GM21390 (cell line): Measurements from ENCODE around the gene IL17RB.

Source experiments
- ATAC-seq: cut with Tn5 transposase; IDR thresholded peaks from one replicate; pipeline ENCODE4 v1.9.1; 2021; ENCODE audit not compliant: unreplicated experiment

The IL17RB gene

DNA sequence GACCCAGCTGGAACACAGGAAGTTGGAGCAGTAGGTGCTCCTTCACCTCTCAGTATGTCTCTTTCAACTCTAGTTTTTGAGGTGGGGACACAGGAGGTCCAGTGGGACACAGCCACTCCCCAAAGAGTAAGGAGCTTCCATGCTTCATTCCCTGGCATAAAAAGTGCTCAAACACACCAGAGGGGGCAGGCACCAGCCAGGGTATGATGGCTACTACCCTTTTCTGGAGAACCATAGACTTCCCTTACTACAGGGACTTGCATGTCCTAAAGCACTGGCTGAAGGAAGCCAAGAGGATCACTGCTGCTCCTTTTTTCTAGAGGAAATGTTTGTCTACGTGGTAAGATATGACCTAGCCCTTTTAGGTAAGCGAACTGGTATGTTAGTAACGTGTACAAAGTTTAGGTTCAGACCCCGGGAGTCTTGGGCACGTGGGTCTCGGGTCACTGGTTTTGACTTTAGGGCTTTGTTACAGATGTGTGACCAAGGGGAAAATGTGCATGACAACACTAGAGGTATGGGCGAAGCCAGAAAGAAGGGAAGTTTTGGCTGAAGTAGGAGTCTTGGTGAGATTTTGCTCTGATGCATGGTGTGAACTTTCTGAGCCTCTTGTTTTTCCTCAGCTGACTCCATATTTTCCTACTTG is 11.9 kb downstream of the IL17RB start:
- ATAC-seq: no peak

GRCh38 chr3:53859178-53859577 is 12.8 kb downstream of the IL17RB start:
- ATAC-seq: no peak

- no peak for ATAC-seq
Measured at GRCh38 chr3:53860196-53860595, 13.8 kb downstream of the IL17RB start.

DNA sequence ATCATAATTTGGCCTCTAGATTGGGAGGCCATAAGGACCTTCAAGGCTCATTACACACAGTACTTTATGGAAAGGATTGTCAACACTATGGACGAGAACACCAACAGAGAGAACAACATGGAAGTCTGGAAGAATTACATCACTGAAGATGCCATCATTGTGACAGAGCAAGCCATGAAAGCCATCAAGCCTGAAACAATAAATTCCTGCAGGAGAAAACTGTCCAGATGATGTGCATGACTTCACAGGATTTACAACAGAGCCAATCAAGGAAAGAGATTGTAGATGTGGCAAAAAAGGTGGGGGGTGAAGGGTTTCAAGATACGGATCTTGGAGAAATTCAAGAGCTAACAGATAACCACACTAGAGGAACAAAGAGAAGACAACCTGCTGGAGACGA is 15.9 kb downstream of the IL17RB start:
- ATAC-seq: no peak

GRCh38 chr3:53863145-53863544 is 16.8 kb downstream of the IL17RB start:
- ATAC-seq: peak; percentile 57

DNA sequence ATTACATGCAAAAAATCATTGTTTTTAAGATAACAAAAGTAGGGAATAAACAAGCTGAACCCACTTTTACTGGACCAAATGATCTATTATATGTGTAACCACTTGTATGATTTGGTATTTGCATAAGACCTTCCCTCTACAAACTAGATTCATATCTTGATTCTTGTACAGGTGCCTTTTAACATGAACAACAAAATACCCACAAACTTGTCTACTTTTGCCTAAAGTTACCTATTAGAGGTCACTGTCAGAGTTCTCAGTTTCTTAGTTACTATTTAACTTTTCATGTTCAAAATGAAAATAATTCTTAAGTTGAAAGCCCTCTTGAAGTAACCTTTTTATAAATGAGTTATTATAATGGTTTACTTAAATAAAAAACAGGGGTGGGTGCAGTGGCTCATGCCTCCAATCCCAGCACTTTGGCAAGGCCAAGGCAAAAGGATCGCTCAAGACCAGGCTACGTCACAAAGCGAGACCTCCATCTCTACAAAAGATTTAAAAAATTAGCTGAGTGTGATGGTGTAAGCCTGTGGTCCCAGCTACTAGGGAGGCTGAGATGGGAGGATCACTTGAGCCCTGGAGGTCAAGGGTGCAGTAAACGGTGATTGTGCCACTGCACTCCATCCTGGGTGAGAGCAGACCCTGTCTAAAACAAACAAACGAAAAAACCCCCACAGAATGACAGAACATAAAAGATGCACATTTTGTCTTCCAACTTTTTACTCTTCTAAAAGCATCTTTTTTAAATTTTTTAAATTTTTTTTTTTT is 19.5 kb downstream of the IL17RB start:
- no peak for ATAC-seq

- no peak for ATAC-seq
Measured at GRCh38 chr3:53880396-53881345, 34.3 kb downstream of the IL17RB start.

GRCh38 chr3:53881691-53882593 is 35.6 kb downstream of the IL17RB start, which contains the start of gene ACTR8:
Gene ACTR8, minus strand, starts transcription at chr3:53882152. Its CDS starts 51 bp downstream, at chr3:53882101.
- ATAC-seq: peak; percentile 86

- no peak for ATAC-seq
Measured at GRCh38 chr3:53883008-53883407, 36.6 kb downstream of the IL17RB start.

DNA sequence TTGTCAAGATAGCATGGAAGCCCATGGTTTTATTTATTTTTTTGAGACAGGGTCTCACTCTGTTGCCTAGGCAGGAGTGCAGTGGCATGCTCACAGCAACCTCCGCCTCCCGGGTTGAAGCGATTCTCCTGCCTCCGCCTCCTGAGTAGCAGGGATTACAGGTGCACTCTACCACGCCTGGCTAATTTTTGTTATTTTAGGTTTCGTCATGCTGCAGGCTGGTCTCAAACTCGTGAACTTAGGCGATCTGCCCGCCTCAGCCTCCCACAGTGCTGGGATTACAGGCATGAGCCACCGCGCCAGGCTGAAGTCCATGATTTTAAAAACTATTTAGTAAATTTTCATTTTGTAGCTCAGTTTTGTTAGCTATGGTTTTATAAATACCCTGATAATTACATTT is 38.3 kb downstream of the IL17RB start:
- ATAC-seq: no peak

- no peak for ATAC-seq
Measured at GRCh38 chr3:53885239-53885638, 38.9 kb downstream of the IL17RB start.

GRCh38 chr3:53887446-53887845 is 41.1 kb downstream of the IL17RB start:
- no peak for ATAC-seq

GRCh38 chr3:53888232-53888631 is 41.9 kb downstream of the IL17RB start:
- no peak for ATAC-seq

DNA sequence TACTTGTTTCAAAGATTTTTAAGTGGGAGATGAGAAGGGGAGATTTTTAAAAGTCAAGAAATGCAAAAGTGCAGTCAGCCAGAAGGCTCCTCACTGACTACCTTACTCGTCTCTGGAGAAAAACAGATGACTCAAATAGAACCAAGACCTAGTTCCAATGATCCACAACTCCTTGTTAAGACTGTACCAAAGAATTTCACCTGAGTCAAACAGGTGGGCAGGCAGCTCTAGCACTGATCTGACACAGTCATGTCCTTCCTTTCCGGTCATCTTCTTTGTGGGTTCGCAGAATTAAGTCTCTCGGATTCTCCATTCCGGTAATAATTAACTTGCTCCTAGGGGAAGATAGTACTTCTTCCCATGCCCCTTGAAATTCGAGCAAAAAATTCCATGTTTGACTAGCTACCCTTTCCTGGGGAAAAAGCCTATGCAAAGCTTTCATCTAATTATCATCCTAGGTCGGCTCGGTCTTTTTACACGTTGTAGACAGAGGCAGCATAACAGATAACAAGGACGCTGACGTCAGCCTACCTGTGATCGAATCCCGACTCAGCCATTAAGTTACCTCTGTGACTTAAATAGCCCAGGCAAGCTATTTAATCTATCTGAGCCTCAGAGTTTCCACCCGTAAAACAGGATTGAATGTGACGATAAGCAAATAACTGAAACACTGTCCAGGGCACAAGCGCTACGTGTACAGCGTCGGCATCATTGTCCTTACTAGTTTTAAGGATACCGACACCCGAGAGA is 44.5 kb downstream of the IL17RB start:
- ATAC-seq: peak; percentile 17

GRCh38 chr3:53891497-53892285 is 45.3 kb downstream of the IL17RB start, which contains the start of gene SELENOK:
Gene SELENOK, minus strand, starts transcription at chr3:53891859.
- ATAC-seq: peak; percentile 94

- ATAC-seq: no peak
Measured at GRCh38 chr3:53892286-53892637, 45.9 kb downstream of the IL17RB start.

DNA sequence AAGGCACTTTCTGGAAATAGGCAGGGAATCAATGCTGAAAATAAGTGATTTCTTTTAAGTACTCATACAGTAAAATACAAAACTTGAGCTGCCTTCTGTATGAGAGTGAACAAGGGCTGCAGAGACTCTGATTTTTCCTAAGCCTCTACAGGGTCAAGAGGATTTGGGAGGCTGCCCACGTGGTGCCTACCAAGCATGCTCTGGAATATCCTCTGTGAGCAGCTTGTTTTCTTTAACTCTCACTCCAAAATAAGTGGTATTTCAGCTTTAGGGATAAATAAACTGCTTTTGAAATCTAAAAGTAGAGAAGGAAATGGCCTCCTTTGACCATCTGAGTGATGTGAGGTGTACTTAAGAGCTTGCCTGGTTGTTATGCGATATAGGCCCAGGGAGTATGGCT is 53.4 kb downstream of the IL17RB start:
- ATAC-seq: no peak

DNA sequence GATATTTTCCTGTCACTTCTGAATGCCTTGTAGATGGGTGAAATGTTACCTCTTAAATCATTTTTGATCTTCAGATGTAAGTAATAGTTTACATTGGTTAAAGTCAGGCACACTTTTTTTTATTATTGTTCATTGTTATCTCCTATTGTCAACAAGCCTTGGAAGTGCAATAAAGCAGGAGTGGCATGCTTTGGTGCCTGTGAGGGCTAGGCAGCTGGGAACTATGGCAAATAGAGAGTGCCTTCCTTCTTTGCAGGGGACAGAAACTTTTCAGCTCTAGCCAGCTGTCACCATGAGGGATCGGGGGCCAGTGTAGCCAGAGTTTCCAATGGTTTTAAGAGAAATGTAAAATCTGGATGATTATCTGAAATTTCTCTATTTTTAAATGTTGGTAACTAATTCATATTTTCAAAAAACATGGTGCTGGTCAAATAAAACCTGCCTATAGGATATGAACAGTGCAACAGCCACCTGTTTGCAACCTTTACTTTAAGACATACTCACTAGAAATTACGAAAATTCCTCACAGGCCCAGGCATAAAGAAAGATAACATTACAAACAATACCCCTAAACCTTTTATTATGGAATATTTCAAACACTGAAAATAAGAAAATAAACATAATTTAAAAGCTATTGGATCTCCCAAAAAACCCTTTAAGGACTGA is 54.4 kb downstream of the IL17RB start:
- no peak for ATAC-seq
